ENCODE data around the gene GPS1.
"Not testable (repeated sequence)": the region's sequence is repeated elsewhere in the genome, so short reads cannot be mapped to it uniquely, and the experiment has no call there.

The GPS1 gene

DNA sequence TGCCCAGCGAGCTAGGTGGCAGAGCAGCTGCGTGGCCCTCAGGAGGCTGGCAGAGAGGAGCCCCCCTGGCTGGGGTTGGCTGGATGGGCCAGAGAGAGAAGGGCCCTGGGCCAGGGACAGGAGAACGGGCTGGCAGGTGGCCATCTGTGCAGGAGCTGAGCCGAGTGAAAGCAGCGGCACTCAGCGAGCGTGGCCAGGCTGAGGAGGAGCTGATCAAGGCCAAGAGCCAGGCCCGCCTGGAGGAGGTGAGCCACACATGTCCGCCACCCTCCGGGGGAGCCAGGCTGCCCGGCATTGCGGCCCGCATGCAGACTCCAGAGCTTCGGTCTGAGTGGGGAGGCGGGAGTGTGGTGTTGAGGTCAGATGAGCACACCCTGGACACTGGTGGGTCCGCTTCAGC lies 22.3 kb upstream of the GPS1 start:
- peak; percentile 22 to 36 for DNase-seq

DNA sequence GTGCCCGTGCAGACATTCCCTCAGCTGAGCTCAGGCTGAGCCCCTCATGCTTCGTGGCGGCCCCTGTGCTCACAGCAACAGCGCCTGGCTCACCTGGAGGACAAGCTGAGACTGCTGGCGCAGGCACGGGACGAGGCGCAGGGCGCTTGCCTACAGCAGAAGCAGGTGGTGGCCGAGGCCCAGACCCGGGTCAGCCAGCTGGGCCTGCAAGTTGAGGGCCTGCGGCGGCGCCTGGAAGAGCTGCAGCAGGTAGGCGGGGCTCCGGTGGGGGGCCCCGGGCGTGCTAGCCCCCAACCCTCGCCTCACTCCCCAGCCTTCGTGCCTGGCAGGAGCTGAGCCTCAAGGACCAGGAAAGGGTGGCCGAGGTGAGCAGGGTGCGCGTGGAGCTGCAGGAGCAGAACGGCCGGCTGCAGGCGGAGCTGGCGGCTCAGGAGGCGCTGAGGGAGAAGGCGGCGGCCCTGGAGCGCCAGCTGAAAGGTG lies 21.7 kb upstream of the GPS1 start:
- no peak for DNase-seq

DNA sequence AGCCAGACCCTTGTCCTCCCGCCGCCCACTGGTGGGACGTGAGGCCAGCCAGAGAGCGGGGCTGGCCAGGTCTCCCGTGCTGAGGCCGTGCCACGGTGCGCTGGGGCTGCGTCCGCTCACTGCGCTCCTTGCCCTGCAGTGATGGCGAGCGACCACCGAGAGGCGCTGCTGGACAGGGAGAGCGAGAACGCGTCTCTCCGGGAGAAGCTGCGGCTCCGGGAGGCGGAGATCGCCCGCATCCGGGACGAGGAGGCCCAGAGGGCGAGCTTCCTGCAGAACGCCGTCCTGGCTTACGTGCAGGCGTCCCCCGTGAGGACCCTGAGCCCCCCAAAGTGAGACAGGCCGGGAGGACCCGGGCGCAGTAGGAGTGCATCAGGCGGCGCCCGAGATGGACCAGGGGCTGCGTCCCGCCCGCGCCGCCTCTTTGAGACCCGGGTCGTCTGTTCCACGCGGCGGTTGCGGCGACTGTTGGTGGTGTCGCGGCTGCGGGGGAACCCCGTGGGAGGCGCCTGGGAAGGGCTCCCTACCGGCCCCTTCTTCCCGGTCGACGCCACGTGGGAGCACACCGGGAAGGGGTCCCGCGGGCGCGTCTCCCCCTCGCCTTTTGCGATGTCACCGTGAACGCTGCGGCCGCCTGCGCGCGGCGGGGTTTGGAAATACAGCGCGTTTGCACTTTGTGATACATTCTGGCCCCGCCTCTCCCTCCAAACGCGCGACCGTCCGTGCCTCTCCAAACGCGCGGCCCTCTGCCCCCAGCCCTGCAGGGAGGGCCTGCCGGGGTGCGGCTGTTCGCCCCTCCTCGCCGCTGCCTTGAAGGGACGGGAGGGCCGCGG lies 21.0 kb upstream of the GPS1 start:
- peak in 1 of 2 experiments; percentile 77 for DNase-seq

DNA sequence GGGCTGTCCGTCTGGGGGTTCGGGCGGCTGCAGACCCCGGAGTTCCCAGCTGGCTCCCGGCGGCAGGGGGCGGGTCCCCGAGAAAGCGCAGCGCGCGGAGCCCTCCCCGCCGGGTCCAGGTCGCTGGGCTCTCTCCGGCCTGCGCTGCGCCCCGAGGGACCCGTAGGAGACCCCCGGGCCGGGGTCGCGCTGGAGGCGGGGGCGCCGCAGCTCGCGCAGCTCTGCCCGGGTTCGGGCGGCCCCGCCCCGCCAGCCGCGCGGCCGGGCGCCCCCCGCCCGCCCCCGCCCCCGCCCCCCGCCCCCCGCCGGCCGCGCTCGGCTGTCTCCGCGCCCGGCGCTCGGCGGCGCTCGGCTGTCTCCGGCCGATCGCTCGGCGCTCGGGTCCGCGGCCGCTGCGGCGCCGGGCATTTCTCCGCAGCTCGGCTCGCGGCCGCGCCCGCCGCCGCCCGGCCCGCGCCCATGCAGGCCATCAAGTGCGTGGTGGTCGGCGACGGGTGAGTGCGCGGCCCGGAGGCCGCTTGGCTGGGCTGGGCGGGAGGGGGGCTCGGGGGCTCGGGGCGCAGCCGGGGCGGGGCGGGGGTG lies 20.3 kb upstream of the GPS1 start, which contains the start of gene RAC3:
TSS of gene RAC3 (plus strand) at position 376 of the 582 bp plus-strand sequence. CDS start at position 460, 84 bp downstream.
- DNase-seq = no peak

DNA sequence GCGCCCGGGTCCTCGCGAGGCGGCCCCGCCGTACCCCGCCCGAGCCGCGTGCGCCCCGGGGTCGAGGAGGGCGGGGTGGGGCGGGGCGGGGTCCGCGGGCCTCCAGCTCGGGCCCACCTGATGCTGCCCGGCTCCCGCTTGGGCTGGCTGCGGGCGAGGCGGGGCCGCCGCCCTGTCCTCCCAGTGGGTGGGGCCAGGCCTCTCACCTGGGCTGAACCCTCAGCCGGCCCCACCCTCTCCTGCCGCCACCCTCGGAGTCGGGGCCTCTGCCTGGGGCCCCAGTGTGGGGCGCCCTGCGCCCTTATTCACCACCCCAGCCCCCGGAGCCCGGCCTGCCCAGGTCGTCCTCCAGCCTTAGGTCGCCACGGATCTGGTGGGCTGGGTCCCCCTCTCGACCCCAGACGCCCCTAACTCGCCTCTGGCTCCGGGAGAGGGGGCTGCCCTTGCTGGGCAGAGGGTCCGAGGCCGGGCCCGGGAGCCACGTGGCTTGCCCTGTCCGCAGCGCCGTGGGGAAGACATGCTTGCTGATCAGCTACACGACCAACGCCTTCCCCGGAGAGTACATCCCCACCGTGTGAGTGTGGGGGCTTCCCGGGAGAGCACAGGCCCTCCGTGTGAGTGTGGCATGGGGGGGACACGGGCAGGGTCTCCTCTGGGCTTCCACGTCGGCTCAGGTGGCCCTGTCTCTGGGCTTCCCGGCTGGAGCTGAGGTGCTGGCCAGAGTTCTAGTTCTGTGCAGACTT lies 19.6 kb upstream of the GPS1 start:
- no peak for DNase-seq

DNA sequence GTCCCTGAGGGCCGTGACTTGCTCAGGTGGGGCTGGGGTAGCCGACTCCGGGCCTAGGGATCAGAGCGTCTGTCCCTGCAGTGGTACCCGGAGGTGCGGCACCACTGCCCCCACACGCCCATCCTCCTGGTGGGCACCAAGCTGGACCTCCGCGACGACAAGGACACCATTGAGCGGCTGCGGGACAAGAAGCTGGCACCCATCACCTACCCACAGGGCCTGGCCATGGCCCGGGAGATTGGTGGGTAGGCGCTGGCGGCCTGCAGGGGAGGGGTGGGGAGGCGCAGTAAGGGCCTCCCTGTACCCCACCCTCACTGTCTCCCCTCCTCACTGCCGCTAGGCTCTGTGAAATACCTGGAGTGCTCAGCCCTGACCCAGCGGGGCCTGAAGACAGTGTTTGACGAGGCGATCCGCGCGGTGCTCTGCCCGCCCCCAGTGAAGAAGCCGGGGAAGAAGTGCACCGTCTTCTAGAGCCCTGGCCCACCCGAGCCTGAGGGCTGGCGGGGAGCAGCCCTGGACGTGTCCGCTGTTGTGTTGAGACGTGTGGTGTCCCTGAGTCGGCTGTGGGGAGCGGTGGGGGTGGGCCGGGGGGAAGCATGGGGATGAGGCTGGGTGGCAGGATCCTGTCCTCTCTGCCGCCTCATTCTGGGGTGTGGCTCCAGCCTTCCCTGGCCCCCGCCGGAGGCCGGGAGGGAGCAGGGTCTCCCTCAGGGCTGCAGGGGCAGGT lies 18.2 kb upstream of the GPS1 start:
- DNase-seq = no peak

DNA sequence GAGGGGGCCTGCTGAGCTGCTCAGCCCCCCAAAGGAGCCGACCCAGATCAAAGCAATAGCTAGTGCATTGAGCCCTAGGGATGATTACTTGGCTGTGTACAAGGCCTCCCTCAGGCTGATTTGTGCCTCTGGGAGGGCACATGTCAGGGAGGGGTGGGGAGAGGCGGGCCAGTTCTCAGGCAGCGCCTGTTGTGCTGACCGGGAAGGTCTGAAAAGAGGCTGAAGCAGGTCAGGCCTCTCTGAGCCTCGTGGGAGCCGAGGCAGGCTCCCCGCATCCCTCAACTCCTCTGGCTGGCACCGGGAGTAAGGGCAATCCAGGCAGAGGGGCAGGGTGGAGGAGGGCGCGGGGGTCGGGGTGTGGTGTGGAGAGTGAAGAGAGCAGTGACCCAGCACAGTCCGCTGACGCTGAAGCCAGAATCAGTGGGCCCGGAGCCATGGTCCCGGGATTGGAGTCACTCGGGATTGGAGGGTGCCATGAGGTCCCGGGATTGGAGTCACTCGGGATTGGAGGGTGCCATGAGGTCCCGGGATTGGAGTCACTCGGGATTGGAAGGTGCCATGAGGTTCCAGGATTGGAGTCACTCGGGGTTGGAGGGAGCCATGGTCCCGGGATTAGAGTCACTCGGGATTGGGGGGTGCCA lies 17.2 kb upstream of the GPS1 start:
- DNase-seq = no peak

DNA sequence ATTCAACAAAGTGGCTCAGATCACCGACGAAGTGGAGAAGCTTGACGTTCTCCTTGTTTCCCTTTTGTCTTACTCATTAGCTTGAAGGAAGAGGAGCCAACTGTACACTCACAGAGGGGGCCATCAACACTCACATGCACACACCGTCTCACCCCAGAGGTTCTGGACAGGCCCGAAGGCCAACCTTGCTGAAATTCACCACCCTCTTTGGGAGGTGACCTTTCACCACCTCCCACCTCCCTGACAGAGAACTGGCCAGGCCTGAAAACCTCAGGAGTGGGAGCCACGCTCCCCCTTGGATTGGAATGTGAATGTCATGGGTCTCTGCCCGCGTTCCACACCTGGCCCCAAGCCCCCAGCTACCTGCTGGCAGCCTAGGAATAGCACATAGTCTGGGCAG lies 16.2 kb upstream of the GPS1 start:
- no peak for DNase-seq

DNA sequence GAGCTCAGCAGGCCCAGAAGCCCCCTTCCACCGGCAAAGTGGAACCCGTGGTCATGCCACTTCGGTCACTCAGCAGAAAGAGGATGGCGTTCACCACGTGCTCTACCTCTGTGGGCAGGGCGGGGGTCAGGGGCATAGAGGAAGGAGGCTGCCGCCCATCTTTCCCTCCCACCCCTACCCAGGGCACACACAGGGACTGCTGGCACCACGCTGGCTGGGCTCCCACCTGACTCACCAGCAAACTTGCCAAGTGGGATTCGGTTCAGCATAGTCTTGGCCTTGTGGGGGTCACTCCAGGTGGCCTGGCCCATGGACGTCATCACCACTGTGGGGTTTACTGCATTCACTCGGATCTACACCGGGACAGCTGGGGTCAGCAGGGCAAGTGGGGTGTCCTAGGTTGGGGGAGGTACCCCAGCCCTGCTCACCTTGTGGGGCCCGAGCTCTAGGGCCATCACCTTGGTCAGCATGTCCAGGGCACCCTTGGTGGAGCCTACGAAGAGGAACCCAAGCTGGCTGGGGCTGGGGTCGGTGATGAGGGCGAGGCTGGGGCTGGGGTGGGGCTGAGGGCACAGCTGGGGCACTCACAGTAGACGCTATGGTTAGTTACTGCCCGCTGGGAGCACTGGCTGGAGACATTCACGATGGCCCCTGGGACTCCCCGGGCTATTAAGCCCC lies 15.6 kb upstream of the GPS1 start:
- no peak for DNase-seq

DNA sequence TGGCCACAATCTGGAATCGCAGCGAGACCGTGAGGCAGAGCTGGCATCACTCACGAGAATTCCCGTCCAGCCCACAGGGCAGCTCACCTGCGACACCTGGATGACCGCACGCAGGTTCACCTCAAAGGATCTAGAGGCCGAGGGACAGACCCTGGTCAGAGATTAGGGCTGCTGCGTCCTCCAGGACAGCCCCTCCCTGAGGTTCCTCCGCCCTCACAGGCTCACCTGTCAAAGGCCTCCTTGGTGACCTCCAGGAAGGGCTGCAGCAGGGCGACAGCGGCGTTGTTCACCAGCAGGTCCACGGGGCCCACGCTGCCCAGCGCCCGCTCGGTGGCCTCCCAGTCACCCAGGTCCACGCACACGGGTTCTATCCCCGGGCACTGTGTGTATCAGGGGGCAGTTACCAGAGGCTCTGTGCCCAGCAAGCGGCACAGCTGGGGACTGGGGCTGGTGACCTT lies 15.0 kb upstream of the GPS1 start:
- no peak for DNase-seq

DNA sequence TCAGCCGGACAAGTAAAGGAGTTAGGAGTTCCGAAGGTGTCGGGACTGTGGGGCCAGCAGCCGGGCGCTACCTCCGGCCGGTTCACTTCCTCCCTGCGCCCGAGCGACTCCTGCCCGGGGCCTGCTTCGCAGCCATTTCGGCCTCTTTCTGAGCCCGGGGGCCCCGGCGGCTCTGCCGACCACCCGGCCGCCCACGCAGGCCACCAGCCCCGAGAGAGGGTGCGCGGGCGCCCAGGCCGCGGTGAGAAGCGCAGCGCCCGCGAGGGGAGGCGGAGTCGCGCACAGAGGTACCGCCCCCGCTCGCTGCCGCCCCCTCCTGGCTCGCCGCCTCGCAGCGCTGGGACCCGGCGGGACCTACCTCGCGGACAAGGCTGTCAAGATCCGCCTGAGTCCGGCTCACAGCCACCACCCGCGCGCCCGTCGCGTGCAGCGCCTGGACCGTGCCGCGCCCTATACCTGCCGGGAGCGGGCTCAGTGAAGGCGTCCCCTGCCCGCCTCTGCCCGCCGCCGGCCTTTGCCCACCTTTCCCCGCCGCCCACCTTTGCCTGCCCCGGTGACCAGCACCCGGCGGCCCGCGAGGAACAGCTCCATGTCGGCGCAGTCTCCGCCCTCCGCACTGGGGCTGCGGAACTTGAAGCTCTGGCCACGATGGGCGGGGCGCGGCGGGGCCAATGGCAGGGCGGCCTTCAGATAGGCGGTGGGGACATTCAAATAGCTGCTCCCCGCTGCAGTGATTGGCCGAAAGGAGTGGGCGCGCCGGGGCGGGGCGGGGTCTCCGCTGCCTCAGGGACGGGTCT lies 14.4 kb upstream of the GPS1 start, which contains the start of gene DCXR:
TSS of gene DCXR (minus strand) at position 606 of the 797 bp plus-strand sequence. CDS start at position 591, 15 bp downstream.
- DNase-seq = peak; percentile 67 to 88

DNA sequence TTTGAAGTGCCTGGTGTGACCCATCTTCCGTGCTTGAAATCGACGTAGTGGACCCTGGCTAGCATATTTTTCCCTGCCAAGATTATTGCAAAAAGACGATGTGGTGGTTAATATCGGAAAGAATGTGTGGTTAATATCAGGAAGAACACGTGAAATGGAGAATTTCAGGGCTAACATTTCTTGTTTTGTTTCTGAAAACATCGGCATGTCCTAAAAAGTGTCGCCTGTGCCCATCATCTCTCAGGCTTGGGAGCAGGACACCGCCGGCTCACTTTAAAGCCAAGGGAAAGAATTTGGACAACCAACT lies 13.9 kb upstream of the GPS1 start:
- DNase-seq = no peak

DNA sequence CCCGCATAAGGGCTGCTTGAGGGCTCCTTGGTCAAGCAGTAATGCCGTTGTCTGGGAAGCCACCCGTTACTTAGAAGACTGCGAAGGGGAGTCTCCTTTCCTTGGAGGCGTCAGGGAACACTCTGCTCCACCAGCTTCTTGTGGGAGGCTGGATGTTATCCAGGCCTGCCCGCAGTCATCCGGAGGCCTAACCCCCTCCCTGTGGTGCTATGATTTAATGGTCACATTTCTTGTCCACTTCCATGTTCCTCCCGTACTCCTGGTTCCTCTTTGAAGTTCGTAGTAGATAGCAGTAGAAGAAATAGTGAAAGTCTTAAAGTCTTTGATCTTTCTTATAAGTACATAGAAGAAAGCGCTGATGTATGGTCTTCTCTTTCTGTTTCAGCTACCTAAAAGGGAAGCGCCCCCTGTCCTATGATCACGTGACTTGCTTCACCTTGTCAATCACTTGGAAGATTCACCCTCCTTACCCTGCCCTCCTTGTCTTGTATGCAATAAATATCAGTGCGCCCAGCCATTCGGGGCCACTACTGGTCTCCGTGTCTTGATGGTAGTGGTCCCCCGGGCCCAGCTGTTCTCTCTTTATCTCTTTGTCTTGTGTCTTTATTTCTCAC lies 12.8 kb upstream of the GPS1 start:
- DNase-seq = not testable (repeated sequence)

DNA sequence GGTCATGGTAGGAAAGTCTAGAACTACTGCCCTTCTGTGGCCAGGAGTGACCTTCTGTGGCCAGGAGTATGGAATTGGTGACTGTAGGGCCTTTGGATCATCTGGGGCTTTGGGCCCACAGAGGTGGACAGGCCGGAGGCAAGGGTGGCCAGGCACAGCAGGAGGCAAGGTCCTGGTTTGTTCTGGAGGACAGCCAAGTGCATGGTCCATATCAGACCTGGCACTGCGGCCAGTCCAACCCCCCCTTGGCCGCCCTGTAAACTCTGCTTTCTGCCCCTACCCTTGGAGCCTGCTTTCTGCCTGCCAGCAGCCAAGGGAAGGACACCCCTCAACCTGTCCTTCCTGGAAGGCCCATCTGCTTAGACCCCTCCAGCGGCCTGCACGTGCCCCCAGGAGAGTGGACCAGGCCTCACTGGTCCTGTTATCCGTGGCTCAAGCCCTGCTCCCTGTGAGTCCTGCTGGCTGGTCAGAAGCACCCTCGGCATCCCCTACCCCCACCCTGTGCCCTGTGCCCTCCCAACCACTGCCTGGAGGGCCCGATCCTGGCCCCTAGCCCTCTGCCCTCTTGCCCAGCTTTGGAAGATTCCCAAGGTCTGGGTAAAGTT lies 11.9 kb upstream of the GPS1 start:
- no peak for DNase-seq

DNA sequence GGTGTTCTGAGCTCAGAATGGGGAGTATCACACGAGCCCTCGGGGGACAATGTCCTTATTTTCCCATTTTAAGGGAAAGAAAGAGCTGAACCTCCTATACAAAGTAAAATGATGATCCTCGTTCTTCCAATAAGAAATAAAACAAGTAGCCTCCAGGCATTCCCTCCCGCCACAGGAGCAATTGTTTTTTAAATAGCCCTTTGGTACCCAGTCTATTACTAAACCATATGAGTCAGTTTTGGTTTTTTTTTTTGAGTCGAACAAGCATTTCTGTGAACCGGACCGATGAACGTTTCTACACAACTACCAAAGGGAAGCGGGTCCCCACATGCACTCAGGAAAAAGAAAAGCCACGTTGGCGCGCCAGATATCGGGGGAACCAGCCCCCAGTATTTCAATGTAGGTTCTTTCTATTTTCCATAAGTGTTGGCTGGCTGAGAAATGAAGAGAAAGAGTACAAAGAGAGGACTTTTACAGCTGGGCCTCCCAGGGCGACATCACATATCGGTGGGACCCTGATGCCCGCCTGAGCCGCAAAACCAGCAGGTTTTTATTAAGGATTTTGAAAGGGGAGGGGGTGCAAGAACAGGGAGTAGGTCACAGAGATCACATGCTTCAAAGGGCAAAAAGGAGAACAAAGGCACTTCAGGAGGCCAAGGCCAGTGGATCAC lies 10.4 kb upstream of the GPS1 start:
- DNase-seq = no peak

DNA sequence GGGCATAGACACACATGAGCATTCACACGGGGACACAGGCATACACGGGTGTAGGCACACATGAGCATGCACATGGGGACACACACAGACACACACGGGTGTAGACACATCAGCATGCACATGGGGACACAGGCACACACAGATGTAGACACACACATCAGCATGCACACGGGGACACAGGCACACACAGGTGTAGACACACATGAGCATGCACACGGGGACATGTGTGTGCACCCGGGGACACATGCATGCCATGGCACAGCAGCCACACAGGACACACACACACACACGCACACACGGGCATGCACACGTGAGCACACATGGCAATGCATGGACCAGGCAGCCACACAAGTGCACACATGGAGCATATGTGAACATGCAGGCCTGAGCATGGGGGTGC lies 9.0 kb upstream of the GPS1 start:
- DNase-seq = no peak

DNA sequence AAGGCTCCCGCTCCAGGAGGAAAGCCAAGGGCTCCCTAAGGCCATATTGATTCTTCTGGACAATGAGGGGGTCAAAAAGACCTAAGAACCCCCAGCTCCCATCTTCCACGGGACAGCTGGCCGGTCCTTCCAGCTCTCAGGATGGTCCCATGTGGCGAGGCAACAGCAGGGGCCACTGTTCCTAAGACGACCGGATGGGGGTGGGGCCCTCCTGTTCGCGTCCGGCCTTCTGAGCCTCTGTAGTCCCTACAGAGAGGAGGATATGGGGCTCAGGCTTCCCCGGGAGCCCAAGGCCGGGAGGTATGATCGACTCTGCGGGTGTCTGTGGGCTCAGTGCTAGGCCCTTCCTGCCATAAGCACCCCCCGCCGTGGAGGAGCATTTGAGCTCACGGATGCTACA lies 8.2 kb upstream of the GPS1 start:
- DNase-seq = no peak

DNA sequence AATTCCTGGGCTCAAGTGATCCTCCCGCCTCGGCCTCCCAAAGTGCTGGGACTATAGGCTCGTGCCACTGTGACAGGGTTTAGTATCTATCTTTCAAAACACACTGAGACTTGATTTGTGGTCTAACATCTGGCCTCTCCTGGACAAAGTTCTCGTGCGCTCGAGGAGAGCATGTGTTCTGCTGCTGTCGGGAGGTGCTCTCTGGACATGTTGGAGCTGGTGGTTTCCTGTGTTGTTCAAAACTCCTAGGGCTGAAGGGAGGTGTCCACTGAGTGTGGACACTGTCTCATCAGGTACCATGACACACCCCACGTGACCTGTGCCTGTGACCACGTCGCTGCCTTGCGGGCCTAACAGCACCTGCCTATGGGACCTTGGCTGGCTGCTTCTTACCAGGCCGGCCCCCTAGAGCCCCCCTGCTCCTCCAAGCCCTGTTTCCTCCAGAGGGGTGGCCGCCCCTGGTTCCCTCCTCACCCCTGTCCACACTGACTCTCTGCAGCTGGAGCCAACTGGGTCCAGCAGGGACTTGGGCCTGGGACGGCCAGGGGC lies 5.7 kb upstream of the GPS1 start:
- DNase-seq = no peak

DNA sequence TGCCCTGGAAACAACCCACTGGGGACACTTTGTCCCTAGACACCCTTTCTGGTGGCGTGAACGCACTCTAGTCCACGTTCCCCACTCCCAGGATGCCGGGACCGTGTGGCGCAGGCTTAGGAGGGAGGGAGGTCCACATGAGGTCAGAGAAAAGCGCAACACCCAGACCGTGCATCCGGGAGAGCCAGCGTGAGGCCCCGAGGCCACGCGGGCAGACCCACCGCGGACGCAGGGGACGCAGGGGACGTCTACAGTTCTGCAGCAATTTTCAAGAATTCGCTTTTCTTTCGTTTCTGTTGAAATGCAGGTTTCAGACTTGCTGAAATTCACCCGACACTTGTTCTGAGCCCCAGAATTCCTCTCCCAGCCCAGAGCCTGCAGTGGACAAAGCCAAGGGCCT lies 4.8 kb upstream of the GPS1 start:
- no peak for DNase-seq

Measured in cerebellar nuclear complex (tissue), 1 donor.